Tongue (tissue), 2 donors: ENCODE measurements around the gene DTX4. TPM values are rescaled to one million over a fixed set of nuclear protein-coding genes. Genes with fewer than 3 reads are reported as not detected.

ENCODE experiments used
- DNase-seq: peaks from one replicate; pipeline ENCODE4 v3.0.0-alpha.2; 2015
- total RNA-seq: library from RNA; depleted of rRNA; stranded (reverse); fragments of >200 nt; gene quantifications from one replicate; pipeline ENCODE4 v1.2.3, GENCODE V29; 2014

Gene DTX4
- total RNA-seq, 1 donor from 2014 or later: 14.8 TPM

DNA sequence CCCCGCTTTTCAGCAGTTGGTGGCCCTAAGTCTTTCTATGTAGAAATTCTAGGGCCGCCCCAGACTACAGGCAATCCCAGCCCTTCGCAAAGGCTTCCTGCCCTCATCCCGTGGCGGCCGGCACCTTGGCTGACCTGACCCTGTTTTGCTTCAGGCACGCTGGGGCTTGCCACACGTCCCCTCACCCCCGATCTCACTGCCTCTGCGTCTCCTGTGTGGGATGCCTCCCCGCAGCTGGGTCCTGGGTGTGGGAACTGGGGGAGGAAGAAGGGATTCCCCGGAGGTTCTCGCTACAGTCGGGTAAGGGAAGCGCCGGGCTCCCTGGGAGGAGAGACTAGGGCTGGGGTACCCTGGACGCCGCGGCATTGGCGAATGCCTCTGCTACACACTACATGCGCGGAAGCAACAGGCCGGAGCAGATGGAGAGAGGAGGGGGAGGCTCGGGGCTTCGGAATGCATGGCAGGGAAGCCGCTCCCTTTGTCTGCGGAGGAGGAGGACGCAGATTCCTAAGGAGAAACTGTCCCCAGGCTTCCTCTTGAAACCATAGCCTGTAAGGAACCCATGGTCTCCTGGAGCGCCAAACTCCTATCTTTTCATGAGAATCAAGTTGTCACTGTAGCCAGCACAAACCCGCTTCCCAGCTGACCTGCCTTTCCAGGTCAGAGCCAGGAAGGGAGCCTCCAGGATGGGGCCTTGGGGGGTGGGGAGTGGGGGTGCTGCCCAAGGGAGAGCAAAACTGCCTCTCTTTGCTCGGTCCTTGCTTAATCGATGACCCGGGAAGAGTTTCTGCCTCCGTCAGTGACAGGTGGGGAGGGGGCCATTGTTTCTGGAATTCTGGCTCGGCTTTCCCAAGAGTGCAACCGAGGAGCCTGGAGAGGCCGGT is 1.4 kb downstream of the DTX4 start:
- peak; percentile 77 for DNase-seq

GRCh38 chr11:59173964-59174663 is 2.2 kb downstream of the DTX4 start:
- DNase-seq: peak; percentile 85

DNA sequence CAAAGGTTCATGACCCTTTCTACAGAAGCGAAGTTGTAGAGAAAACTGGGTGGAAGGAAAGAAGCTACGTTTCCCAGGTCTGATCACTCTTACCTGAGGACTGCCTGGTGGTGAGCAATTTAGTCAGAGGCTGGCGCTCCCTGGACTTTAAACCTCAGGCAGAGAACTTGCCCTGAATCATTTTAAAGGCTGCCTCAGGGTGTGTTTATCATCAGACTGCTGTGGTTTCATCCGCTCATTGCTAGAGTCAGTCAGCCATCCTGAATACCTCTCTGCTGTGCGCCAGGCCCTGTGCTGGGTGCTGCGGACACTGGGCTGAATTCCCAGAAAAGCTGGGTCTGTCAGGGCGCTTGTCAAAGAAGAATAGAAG is 2.7 kb downstream of the DTX4 start:
- no peak for DNase-seq

DNA sequence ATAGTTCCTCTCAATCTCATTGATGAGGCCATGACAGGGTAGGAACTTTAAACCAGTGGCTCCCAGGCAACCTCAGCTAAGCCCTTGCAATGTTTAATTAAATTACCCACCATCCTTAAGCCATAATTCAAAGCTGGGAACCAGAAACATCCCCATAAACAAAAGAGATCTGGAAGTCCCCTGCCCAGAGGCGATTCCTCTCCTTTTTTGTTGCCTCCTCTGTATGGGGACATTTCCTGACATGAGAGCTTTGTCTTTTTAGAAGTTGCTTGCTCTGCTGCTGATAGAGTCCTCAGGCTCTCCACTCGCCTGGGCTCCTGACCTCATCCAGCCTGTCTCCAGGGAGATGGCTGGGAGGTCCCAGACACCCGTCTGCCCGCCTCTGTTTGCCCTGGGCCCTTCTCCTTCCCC is 3.2 kb downstream of the DTX4 start:
- no peak for DNase-seq

- DNase-seq: no peak
These were observed 4.4 kb downstream of the DTX4 start for GRCh38 chr11:59176330-59176729.

DNA sequence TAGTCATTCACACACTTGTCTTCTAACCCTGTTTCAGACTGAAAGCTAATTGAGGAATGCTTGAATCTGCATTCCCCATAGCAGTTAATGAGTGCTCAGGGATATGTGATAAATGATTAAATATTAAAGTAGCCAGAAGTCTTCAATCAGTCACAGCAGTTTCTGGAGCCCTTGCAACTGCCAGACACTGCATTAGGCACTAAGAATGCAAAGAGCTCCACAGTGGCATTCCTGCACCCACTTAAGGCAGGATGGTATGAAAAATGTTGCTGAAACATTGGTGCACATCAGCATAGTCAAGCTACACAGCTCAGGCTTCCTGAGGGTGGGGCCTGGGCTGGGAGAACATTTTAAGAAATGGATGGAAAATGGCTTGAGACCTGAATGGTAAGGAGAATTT is 6.5 kb downstream of the DTX4 start:
- no peak for DNase-seq

- DNase-seq: no peak
These were observed 7.2 kb downstream of the DTX4 start for GRCh38 chr11:59179121-59179520.

DNA sequence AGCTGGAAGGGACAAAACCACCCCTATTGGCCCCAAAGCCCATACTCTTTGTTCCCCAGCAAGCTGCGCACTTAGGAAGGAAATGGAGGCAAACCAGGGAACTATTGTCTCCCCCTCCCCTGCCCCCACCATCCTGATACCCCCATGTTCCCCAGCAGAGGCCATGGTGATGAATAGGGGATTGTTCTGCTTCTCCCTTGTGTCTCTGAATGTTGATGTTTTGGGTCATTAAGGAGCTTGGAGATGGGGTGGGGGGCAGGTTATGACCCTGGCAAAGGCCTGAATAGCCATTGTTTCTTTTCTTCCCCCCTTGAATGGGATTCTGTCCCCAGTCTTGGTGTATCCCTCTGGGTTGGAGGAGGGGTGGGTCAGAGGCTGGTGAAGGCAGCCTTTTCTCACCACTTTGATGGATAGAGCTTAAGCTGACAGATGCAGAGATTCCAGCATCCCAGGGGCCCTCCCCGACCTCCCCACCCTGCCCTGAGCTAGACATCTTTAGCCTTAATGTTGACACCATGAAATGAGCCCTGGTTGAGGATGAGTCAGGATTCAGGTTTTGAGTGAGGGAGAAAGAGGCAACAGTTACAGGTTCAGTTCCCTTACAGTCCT is 8.3 kb downstream of the DTX4 start:
- DNase-seq: no peak

- no peak for DNase-seq
These were observed 9.0 kb downstream of the DTX4 start for GRCh38 chr11:59180907-59181306.

GRCh38 chr11:59181746-59182456 is 10.0 kb downstream of the DTX4 start:
- DNase-seq: no peak

GRCh38 chr11:59182457-59183151 is 10.7 kb downstream of the DTX4 start:
- DNase-seq: no peak

- peak; percentile 44 for DNase-seq
These were observed 11.8 kb downstream of the DTX4 start for GRCh38 chr11:59183771-59184170.

DNA sequence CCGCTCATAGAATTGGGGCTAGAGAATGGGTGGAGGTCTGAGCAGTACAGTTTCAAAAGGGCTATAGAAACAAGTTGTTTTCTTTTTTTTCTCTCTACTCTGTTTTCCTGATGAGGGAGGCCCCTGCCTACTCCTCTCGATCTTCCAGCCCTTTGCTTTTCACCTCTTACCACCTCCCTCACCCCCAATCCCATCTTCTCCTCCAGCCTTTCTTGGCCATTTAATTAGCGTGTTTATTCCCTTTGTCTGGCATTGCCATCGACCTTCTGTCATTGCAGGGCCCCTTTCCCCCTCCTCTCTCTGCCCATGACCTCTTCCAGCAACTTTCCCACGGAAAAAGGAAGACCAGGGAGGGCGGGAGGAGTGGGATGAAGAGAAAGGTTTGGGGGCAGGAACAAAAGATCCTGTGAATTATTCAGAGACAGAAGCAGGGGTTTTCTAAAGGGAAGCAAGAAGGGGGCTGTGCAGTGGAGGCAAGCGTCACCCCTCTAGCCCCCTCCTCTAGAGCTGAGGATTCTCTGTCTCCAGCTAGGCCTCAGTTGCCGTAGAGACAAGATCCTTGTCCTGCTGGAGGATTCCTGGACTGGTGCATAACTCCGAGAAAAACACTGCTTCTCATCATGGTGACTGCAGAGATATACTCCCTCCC is 12.9 kb downstream of the DTX4 start:
- no peak for DNase-seq

DNA sequence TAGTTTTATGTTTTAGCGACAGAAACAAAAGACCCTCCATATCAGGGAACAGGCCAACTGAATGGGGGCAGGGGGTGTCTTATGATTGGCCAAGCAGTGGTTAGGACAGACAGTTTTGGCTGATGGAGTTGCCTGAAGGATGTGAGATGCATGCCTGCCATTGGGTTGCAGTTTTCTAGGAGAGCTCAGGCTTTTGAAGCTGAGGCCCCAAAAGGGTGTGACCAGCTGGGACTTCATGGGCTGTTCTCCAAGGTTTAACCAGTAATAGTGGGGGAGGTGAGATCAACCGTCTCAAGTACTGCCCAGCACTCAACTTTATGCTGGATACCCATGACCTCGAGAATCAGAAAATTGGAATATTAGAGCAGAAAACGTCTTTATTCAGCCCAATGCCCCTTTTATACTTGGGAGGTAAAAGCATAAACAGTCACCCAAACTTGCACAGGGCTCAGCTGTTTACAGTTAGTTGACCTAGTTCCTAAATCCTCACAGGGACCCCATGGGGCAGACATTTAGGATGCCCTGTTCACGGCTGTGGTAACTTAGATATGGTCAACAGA is 13.5 kb downstream of the DTX4 start:
- DNase-seq: peak; percentile 50

DNA sequence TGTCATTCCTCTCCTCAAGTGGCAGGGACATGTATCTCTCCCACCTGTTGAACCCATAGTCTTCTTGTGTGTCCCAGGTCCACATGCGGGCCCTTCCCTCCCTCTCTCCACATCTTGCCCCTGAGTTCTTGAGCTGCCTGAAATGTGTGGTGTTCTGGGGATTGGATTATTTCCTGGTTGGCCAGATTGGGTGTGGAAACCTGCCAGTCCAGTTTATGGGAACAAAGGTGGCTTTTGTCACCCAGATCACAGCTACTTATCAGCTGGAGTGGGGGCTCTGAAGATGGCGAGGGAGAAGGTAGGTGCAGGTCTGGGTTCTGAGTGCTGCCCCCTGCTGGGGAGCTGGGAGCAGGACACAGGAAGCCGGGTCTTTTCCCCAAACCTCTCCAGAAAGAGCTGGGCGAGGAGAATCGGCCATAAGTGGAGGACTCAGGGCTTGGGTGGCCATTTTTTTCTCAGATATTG is 14.2 kb downstream of the DTX4 start:
- peak; percentile 65 for DNase-seq

GRCh38 chr11:59187035-59187434 is 15.1 kb downstream of the DTX4 start:
- DNase-seq: peak; percentile 65

- peak; percentile 95 for DNase-seq
These were observed 15.7 kb downstream of the DTX4 start for GRCh38 chr11:59187587-59187986.

GRCh38 chr11:59188954-59189353 is 17.0 kb downstream of the DTX4 start:
- no peak for DNase-seq

GRCh38 chr11:59189986-59190385 is 18.1 kb downstream of the DTX4 start:
- no peak for DNase-seq

GRCh38 chr11:59191095-59191494 is 19.2 kb downstream of the DTX4 start:
- DNase-seq: no peak

DNA sequence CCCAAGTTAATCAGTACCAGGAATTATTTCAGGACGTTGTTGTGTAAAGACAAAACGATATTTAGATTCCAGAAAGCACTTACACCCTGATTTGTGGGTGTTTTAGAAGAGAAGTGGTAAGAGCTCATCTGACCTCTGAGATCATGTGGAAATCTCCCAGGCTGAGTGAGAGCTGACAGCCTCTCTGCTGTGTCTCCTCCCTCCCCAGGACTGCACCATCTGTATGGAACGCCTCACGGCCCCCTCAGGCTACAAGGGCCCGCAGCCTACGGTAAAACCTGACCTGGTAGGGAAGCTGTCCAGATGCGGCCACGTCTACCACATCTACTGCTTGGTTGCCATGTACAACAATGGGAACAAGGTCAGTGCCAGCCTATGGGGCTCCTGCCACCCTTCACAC is 20.0 kb downstream of the DTX4 start:
- DNase-seq: no peak
